PFSK-1 (cell line): ENCODE results near the gene TMEM129.

ENCODE experiments used
- POLR2AphosphoS5 ChIP-seq: IDR thresholded peaks from 2 replicates; pipeline ENCODE4 v1.6.1; 2012; ENCODE audit warnings: low read depth, mild to moderate bottlenecking, control low read depth, low read length, moderate library complexity
- TF ChIP-seq, protein P1 (sequence below), 2 experiments: IDR thresholded peaks; 2 replicates each; pipeline versions ENCODE4 v1.6.1 to v1.8.0; 2011 to 2012; ENCODE audit warnings: low read depth in 2 of 2, low read length in 2 of 2, control low read depth in 1 of 2, inconsistent platforms in 1 of 2, mild to moderate bottlenecking in 1 of 2, moderate library complexity in 1 of 2; ENCODE audit not compliant: insufficient read depth in 1 of 2

DNA sequence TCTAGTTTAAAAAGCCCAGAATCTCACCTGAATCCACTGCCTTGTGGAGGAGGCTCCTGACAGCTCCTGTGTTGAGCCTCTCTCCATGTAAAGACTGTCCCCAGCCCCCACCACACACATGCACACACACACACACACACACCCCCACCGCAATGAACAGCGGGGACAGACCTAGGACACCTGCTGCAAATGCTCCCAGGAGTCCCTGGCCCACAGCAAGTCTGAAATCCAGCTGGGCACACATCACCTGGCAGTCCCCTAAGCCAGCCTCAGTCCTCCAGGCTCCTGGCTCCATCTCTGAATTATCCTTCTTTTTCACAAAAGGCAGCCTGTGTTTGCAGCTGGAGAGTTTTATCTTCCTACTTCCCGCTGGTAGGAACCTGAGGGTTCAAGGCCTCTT lies 30.4 kb downstream of the TMEM129 start:
- TF ChIP-seq, protein P1, sequence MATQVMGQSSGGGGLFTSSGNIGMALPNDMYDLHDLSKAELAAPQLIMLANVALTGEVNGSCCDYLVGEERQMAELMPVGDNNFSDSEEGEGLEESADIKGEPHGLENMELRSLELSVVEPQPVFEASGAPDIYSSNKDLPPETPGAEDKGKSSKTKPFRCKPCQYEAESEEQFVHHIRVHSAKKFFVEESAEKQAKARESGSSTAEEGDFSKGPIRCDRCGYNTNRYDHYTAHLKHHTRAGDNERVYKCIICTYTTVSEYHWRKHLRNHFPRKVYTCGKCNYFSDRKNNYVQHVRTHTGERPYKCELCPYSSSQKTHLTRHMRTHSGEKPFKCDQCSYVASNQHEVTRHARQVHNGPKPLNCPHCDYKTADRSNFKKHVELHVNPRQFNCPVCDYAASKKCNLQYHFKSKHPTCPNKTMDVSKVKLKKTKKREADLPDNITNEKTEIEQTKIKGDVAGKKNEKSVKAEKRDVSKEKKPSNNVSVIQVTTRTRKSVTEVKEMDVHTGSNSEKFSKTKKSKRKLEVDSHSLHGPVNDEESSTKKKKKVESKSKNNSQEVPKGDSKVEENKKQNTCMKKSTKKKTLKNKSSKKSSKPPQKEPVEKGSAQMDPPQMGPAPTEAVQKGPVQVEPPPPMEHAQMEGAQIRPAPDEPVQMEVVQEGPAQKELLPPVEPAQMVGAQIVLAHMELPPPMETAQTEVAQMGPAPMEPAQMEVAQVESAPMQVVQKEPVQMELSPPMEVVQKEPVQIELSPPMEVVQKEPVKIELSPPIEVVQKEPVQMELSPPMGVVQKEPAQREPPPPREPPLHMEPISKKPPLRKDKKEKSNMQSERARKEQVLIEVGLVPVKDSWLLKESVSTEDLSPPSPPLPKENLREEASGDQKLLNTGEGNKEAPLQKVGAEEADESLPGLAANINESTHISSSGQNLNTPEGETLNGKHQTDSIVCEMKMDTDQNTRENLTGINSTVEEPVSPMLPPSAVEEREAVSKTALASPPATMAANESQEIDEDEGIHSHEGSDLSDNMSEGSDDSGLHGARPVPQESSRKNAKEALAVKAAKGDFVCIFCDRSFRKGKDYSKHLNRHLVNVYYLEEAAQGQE (IDR thresholded peaks at IDR 0.05; ENCODE audit: insufficient read depth in 1 of 2, low read depth in 2 of 2, low read length in 2 of 2), result no peak
- no peak for TF ChIP-seq POLR2AphosphoS5
